EH (cell line): Measurements from ENCODE around the gene LAMC3.

Experiments used
- DNase-seq: peaks from one replicate; pipeline ENCODE4 v3.0.0-alpha.2; 2015; ENCODE audit warnings: low read depth

The LAMC3 gene

GRCh38 chr9:131012396-131012917 is 3.5 kb downstream of the LAMC3 start:
- no peak for DNase-seq

GRCh38 chr9:131013015-131013755 is 4.2 kb downstream of the LAMC3 start:
- DNase-seq: no peak

DNA sequence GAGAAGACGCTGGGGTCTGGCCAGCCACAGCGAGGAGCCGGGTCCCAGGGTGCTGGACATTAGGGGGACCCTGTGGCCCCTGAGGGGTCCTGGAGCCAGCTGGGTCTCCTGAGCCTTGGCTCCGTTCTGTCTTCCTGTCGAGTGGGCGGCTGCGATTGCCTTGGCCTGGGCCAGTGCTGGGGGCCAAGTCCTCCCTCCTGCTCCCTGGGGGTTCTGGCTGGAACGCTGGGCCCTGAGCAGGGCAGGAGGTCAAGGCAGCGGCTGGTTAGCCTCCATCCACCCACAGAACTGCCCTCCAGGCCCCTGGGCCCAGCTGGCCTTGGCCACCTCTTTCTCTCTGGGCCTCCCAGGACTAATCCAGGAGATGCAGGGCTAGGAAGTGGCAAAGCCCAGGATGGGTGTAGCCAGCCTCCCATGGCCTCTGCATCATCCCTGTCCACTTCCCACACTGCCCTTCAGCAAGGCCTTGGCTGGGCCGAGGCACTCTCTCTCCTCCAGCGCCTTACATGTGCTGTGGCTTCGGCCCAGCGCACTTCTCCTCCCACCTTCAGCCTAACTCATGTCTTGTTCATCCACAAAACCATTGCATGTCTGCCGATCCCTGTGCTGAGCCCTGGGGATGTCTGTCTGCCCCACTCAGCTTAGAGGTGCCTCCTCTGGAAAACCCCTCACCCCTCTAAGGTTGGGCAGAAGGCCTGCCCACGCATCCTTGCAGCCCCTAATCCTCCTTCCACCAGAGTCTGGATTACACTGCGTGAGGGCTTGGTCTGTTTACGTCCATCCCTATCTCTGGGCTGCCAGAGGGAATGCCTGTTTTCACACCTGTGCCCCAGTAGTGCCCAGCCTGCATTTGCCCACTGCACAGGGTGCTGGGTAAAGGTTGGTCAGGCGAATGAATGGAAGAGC is 5.0 kb downstream of the LAMC3 start:
- no peak for DNase-seq

- DNase-seq: no peak
Observed at GRCh38 chr9:131015112-131015511, 6.1 kb downstream of the LAMC3 start.

- no peak for DNase-seq
Observed at GRCh38 chr9:131015876-131016397, 7.0 kb downstream of the LAMC3 start.

DNA sequence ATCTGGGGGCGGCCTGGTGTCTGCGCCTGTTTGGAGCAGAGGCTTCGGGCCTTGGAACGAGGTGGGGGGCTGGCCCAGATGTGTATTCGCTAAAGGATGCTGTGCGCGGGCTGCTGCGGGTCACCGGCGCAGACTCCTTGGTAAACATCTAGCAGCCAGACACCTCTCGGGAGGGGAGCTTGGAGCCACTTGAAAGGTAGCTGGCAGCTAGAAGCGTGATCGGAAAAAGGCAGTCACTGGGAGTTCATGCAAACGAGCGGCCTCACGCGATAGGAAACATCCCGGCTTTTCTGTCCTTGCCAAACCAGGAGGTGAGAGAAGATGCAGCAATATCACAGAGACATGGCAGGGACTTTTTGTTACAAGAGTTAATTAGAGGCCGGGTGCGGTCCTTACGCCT is 8.1 kb downstream of the LAMC3 start:
- DNase-seq: no peak

- DNase-seq: no peak
Observed at GRCh38 chr9:131018621-131019020, 9.6 kb downstream of the LAMC3 start.

DNA sequence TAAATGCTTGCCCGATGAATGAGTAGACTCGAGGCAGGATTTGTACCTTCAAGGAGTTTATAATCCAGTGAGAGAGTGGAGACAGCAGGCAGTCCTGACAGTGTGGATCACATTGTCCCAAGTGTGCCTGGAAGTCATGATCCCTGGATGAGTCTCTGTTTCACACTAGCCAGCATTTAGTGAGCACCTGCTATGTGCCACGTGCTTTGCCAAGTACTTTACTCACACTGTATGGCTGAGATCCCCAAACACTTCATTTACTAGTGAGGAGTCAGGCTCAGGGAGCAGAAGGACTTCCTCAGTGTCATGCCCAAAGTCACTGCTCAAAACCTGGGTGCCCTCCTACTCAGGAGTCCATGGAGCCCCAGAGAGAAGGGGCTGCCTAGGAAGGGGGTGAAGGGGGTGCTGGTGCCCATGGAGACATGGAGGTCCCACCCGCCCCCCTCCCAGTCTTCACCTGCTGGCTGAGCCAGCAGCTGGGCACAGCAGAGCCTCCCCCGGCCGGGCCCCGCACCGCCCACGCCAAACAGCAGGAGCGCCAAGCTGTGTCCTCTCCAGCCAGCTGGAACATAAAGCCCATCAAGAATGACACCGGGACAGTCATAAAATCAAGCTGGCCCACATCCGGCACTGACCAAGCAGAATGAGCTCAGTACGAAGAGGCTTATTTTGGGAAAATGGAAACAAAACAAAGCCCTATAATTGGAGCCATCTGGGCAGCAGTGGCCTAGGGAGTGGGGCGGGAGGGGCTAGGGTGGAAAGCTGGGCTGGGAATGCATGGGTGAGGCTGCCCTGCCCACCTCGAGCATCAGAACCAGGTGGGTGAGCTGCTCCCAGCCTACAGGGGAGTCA is 10.6 kb downstream of the LAMC3 start:
- peak; percentile 79 for DNase-seq

GRCh38 chr9:131020388-131020787 is 11.4 kb downstream of the LAMC3 start:
- DNase-seq: peak; percentile 85

DNA sequence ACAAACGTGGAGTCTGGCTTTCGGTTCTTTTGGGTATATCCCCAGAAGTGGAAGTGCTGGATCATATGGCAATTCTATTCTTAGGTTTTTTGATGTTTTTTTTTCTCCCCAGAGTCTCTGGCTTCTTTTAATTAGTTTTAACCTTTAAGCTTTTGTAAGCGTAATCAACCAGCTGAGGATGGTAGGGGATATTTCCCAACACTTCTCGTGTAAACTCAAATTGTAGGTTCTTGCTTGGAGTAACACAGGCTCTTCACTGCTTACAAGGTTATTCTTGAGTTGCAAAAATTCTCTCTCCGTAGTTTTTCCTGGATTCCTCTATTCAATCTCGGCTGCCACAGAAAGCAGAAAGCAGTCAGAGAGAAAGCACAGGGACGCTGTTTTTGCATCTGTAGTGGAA is 11.9 kb downstream of the LAMC3 start:
- no peak for DNase-seq

DNA sequence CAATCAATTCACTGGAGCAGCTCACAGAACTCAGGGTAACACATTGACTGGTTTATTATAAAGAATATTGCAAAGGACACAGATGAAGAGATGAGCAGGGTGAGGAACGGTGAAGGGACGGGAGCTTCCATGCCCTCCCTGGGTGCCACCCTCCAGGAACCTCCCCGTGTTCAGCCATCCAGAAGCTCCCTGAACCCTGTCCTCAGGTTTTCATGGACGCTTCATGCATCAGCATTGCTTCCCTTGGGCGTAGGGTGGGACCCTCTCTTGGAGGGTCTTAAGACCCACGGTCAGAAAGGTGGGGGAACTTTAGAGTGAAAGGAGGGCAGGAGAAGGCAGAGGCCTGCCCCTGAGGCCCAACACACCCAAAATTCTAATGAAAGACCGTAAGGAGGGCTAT is 12.8 kb downstream of the LAMC3 start:
- no peak for DNase-seq

DNA sequence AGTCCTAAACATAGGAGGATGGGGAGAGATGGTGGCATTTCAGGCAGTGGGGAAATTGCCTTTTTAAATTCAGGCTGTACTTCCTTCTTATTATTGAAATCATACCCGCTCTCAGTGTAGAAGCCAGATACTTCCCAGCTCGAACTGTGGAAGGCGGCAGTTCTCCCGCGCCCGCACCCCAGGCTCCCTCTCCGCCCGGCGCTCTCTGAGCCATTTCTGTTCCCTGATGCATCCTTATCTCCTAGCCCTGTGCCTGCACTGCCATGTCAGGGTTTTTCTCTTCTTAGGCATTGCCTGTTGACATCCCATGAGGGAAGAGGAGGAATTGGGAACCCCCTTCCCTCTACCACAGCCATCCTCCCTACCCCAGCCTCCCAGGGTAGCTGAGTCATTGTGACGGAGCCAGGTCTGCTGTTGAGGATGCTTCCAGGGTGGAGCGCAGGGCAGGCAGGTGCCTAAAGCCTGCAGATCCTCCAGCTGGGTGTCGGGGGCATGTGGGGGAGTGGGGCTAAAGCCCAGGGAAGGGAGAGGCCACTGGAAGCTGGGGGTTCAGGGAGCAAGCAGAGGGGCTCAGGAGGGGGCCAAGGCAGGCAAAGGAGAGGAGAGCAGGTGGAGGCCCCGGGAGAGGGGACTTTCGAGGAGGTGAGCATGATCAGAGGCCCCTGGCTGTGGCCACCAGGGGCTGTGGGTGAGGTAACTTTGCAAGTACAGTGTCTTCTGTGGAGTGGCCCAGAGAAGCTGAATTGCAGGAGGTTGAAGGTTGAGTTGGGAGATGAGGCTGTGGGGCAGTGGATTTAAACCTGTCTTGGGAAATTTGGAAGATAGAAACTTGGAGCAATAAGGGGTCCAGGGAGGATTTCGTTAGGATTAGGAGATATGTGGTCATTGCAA is 16.2 kb downstream of the LAMC3 start:
- DNase-seq: no peak

DNA sequence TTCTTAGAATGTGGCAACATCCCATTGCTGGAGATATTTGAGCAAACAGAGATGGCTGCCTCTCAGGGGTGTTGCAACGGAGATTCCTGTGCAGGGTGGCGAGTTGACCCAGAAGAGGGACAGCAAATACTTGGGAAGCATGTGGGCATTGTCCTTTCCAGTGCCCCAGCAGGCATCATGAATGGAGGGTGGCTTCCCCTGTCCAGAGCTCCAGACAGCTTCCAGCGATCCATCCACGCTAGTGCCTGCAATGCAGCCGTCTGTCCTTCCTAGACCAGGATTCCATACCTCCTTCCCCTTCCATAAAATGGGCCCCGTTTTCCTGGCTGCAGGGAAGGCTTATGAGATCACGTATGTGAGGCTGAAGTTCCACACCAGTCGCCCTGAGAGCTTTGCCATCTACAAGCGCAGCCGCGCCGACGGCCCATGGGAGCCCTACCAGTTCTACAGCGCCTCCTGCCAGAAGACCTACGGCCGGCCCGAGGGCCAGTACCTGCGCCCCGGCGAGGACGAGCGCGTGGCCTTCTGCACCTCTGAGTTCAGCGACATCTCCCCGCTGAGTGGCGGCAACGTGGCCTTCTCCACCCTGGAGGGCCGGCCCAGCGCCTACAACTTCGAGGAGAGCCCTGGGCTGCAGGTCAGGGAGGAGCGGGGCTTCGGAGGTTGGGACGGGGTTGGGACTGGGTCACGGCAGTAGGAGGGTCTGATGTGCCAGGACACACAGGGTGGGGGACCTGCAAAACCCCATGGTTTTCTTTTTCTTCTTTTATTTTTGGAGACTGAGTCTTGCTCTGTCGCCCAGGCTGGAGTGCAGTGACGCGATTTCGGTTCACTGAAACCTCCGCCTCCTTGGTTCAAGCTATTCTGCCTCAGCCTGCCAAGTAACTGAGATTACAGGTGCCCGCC is 17.2 kb downstream of the LAMC3 start:
- DNase-seq: no peak

- no peak for DNase-seq
Observed at GRCh38 chr9:131027048-131027871, 18.3 kb downstream of the LAMC3 start.

DNA sequence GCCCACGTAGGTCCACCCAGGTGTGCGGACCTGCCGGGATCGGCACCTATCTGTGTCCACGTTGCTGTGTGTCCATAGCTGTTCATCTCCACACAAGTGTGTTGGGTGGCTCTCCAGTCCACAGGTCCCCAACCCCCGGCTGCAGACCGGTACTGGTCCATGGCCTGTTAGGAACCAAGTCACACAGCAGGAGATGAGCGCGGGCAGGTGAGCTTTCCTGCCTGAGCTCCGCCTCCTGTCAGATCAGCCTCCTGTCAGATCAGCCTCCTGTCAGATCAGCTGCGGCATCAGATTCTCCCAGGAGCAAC is 18.9 kb downstream of the LAMC3 start:
- no peak for DNase-seq

DNA sequence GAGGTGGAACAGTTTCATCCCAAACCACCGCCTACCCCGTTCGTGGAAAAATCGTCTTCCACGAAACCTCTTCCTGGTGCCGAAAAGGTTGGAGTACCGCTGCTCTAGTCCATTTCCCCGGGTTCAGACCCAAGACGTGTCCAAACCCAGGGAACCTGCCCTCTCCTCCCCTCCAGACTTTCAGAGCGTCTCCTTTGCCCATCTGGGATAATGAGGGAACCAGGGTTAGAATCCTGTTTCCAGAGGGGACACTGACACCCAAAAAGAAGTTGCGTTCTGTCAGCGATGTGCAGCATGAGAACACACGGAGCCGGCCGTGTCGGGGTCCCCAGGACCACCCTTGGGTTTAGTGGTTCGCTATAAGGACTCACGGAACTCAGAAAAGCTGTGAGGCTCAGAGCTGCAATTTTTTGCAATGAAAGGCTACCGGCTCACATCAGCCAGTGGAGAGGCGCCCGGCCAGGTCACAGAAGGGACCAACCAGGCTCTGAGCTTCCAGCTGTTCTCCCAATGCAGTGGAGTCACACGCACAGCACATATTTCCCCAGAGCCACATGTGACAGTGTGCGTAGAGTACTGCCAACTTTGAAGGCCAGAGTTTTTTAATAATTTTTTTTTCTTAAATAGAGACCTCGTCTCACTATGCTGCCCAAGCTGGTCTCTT is 19.4 kb downstream of the LAMC3 start:
- no peak for DNase-seq

- DNase-seq: no peak
Observed at GRCh38 chr9:131028931-131029573, 20.1 kb downstream of the LAMC3 start.

DNA sequence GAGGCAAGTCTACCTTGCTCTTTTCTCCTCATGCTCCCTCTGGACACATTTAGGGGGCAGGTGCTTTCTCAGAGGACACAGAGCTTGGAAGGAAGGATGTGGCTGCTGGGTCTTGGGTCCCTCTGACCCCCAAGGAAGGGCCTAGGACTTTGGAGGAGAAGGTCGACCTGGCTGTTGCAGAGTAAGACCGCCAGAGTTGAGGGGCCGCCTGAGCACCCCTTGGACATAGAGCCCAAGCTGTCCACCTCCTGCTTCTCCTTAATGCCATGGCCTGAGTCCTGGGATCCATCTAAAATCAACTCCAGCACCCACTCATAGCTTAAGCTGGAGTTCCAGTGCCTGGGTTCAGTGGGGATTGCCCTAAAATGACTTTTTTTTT is 20.6 kb downstream of the LAMC3 start:
- DNase-seq: no peak
